ENCODE results near the gene ZNF438.

- TF ChIP-seq ARNTL (CRISPR knock-in tag; IDR thresholded peaks at IDR 0.05; ENCODE audit: borderline replicate concordance, low read depth) = no peak
- TF ChIP-seq CREB5 (CRISPR knock-in tag; IDR thresholded peaks at IDR 0.05; ENCODE audit: low read depth) = no peak
- TF ChIP-seq BACH2 (CRISPR knock-in tag; IDR thresholded peaks at IDR 0.05; ENCODE audit: borderline replicate concordance) = no peak
- no peak for TF ChIP-seq ZFP30 (CRISPR knock-in tag; IDR thresholded peaks at IDR 0.05)
- TF ChIP-seq ZC3H10 (CRISPR knock-in tag; IDR thresholded peaks at IDR 0.05) = no peak
These were observed 224.8 kb downstream of the ZNF438 start for GRCh38 chr10:30806850-30807249.

All from SK-N-SH treated with all-trans-retinoic acid at 6 μM for 48 hours (cell line).